ENCODE measurements around the gene CCDC9B.

CCDC9B gene

GRCh38 chr15:40333922-40334492 lies 6.7 kb downstream of the CCDC9B start:
- TF ChIP-seq SNAI2 (CRISPR knock-in tag; IDR thresholded peaks at IDR 0.05) (no peak), TCF4 (CRISPR knock-in tag; IDR thresholded peaks at IDR 0.05; ENCODE audit: borderline replicate concordance) (no peak), ZFP30 (CRISPR knock-in tag; IDR thresholded peaks at IDR 0.05) (no peak), ESRRG (CRISPR knock-in tag; IDR thresholded peaks at IDR 0.05) (no peak), TSHZ2 (CRISPR knock-in tag; IDR thresholded peaks at IDR 0.05) (no peak), PATZ1 (CRISPR knock-in tag; IDR thresholded peaks at IDR 0.05; ENCODE audit: borderline replicate concordance) (no peak), ARNTL (CRISPR knock-in tag; IDR thresholded peaks at IDR 0.05; ENCODE audit: borderline replicate concordance, low read depth) (no peak), POU6F1 (CRISPR knock-in tag; IDR thresholded peaks at IDR 0.05; ENCODE audit: borderline replicate concordance, low read depth) (no peak), CSRNP3 (CRISPR knock-in tag; IDR thresholded peaks at IDR 0.05) (no peak), CSDC2 (CRISPR knock-in tag; IDR thresholded peaks at IDR 0.05) (no peak), ZNF70 (CRISPR knock-in tag; IDR thresholded peaks at IDR 0.05) (no peak), ZC3H10 (CRISPR knock-in tag; IDR thresholded peaks at IDR 0.05) (no peak), OSR1 (CRISPR knock-in tag; IDR thresholded peaks at IDR 0.05) (no peak), GLIS3 (CRISPR knock-in tag; IDR thresholded peaks at IDR 0.05) (no peak), CREB5 (CRISPR knock-in tag; IDR thresholded peaks at IDR 0.05; ENCODE audit: low read depth) (no peak), RARB (CRISPR knock-in tag; IDR thresholded peaks at IDR 0.05) (no peak), BACH2 (CRISPR knock-in tag; IDR thresholded peaks at IDR 0.05; ENCODE audit: borderline replicate concordance) (no peak), TOX (CRISPR knock-in tag; IDR thresholded peaks at IDR 0.05; ENCODE audit: borderline replicate concordance) (no peak)
- ATAC-seq, result no peak

GRCh38 chr15:40332113-40332781 lies 8.5 kb downstream of the CCDC9B start:
- no peak for ATAC-seq
- no peak for TF ChIP-seq GLIS3 (CRISPR knock-in tag; IDR thresholded peaks at IDR 0.05)
- TF ChIP-seq ARNTL (CRISPR knock-in tag; IDR thresholded peaks at IDR 0.05; ENCODE audit: borderline replicate concordance, low read depth), result no peak
- no peak for TF ChIP-seq ZFP30 (CRISPR knock-in tag; IDR thresholded peaks at IDR 0.05)
- TF ChIP-seq RARB (CRISPR knock-in tag; IDR thresholded peaks at IDR 0.05), result no peak
- TF ChIP-seq SNAI2 (CRISPR knock-in tag; IDR thresholded peaks at IDR 0.05), result no peak
- TF ChIP-seq CSRNP3 (CRISPR knock-in tag; IDR thresholded peaks at IDR 0.05), result no peak
- TF ChIP-seq POU6F1 (CRISPR knock-in tag; IDR thresholded peaks at IDR 0.05; ENCODE audit: borderline replicate concordance, low read depth), result no peak
- no peak for TF ChIP-seq TCF4 (CRISPR knock-in tag; IDR thresholded peaks at IDR 0.05; ENCODE audit: borderline replicate concordance)
- no peak for TF ChIP-seq ISL1 (CRISPR knock-in tag; IDR thresholded peaks at IDR 0.05)

All from SK-N-SH treated with all-trans-retinoic acid at 6 μM for 48 hours (cell line).